Activated naive CD4-positive, alpha-beta T cell treated with Interleukin-2 at 50 U/mL for 16 hours (primary cell): ENCODE data around the gene ACAD10.
"Not testable (repeated sequence)": the region's sequence is repeated elsewhere in the genome, so short reads cannot be mapped to it uniquely, and the experiment has no call there.

ENCODE experiments used
- DNase-seq: peaks from one replicate; pipeline ENCODE4 v3.0.0-alpha.2; 2020

The ACAD10 gene

DNA sequence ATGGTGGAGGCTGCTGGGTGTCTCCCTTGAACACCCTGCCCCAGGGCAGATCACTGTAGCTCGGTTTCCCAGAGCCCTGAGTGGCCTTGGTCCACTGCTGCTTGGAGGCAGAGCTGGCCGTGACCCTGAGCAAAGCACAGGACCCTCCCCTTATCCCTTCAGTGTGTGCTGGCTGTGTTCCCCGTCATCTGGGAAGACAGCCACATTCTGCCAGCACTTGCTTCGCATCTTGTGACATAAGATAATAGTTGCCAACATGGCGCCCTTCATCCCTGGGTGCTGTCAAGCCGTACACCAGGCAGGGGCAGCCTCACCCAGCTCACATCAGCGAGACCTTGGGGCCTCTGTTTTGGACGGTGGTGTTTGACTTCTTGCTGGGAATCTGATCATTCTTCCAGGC, 68.8 kb downstream of the ACAD10 start:
- no peak for DNase-seq

- DNase-seq, result no peak
Observed at GRCh38 chr12:111756196-111756595, 70.3 kb downstream of the ACAD10 start.

DNA sequence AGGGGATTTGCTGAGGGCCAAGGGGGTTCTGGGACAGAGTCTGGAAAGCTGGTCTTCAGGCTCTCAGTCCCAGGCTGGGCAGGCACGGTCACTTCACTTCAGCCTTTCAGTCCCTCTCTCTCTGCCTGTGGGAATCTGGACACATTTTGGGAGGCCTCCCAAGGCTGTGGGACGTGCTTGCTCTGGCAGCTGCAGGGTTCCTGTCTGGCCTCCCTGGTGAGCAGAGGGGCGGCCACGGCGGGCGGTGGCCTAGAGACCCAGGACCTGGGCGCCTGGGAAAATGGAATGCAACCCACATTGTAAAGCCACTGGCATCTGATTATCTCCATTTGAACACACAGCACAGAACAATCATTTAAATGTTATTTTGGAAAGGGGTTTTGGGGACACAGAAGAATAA, 70.8 kb downstream of the ACAD10 start:
- DNase-seq, result no peak

DNA sequence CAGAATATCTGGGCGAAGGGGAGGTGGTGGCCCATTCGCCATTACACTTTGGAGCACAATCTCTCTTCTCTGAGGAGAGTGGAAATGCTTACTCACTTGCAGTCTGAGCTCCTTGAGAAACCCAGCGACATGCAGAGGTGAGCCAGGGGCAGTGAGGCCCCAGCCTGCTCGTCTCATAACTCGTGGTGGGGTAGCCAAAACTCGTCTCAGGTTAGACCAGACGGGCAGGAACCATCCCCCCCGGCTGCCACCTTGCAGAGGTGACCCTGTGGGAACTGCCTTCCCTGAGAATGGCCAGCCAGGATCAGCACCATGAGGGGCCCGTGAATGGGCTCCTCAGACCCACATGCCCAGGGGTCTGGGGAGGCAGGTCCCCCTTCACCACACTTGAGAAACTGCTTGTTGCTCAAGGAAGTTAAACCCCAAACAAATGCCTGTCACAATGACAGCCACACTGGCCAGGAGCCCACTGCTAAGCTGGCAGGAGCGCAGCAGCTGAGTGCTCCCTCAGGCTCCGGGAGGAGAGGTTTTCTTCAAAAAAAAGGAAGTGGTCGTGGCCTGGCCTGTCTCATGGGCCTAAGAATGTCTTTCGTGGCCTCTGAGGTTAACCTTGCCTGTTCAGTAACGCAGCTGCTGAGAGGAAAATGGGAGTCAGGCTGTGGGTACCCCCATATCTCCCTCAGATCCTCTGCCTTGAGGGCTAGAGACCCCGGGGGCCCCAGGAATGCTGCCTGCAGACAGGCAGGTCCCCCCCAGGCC, 71.7 kb downstream of the ACAD10 start:
- no peak for DNase-seq

- no peak for DNase-seq
Observed at GRCh38 chr12:111758120-111758561, 72.3 kb downstream of the ACAD10 start.

- DNase-seq, result no peak
Observed at GRCh38 chr12:111759271-111759670, 73.4 kb downstream of the ACAD10 start.

DNA sequence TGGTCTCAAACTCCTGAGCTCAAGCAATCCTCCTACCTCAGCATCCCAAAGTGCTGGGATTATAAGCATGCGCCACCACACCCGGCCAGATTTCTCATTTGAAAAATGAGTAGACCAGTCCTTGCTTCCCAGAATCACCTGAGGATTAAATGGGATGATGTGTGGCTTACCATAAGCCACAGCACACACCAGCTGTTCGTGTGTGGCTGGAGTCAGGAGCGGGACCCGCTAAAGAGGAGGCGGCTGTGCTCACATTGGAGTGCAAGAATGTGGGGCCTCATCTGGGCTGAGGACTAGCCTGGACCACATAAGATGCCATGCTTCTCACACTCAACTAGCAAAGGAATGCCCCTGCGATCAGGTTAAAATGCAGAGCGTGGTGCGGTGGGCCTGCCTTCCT, 74.1 kb downstream of the ACAD10 start:
- no peak for DNase-seq

DNA sequence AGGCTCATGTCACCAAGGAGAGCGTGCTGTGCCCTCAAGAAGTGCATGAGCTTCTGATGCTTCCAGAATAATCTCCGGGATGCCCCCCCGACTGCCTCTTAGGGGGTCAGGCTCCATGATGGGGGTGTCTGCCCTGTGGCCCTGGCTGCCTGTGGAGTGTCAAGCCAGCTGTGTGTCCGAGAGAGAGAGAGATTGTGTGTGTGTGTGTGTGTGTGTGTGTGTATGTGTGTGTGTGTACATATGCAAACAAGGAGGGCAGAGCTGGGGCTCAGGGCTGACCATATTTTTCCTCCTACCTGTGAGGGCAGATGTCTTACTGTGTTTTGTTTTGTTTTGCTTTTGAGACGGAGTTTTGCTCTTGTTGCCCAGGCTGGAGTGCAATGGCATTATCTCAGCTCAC, 75.2 kb downstream of the ACAD10 start:
- no peak for DNase-seq

GRCh38 chr12:111761706-111762105, 75.9 kb downstream of the ACAD10 start:
- DNase-seq, result no peak

GRCh38 chr12:111763552-111763951, 77.7 kb downstream of the ACAD10 start:
- not testable (repeated sequence) for DNase-seq

DNA sequence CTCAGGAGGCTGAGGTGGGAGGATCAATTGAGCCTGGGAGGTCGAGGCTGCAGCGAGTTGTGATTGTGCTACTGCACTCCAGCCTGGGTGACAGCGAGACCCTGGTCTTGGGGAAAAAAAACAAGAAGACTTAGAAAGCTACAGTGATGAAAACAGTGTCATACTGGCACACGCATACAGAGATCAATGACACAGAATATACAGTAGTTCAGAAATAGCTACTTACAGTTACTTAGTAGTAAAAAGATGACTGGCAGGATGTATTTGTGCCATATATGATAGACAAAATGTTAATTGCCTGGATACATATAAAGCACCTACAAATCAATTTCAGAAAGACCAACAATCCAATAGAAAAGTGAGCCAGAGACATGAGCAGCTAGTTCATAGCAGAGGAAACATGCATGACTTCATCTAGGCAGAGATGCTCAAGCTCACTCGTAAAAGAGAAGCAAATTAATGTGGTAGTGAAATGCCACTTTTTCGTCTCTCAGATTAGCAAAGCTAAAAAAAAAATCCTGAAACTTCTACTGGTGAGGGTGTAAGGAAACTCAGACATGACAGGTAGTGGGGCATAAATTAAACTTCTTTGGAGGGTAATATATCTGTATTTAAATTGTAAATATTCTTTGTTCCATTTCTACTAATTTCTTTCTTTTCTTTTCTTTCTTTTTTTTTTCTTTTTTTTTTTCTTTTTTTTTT, 78.4 kb downstream of the ACAD10 start:
- no peak for DNase-seq

DNA sequence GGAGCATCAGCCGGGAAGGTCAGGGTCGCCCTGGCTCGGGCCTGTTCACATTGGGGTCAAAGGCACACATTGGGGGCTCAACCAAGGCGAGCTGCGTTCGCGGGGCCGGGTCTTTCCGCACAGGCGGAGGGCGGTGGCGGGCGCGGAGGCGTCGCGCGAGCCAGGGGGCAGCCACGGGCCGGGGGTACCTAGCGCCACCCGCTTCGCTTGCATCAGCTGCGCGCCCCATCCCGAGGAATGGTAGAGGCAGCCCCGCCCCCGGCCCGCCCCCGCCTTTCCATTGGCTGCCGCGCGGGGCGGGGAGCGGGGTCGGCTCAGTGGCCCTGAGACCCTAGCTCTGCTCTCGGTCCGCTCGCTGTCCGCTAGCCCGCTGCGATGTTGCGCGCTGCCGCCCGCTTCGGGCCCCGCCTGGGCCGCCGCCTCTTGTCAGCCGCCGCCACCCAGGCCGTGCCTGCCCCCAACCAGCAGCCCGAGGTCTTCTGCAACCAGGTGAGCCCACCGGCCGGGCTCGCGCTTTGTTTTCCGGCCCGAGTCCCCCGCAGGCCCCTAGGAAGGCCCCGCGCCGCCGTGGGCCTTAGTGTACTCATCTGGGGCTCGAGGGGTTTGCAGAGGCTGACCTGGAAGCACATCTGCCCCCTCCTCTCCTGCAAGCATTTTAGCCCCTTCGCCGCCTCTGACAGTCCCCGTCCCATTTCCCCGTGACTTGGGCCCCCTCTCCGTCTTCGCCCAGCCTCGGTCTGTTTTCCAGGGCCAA, 80.9 kb downstream of the ACAD10 start, which contains the start of gene ALDH2:
Gene ALDH2 (plus strand): TSS at position 326 of the 754 bp plus-strand sequence. CDS start 50 bp downstream, at position 376.
- peak; percentile 21 for DNase-seq

DNA sequence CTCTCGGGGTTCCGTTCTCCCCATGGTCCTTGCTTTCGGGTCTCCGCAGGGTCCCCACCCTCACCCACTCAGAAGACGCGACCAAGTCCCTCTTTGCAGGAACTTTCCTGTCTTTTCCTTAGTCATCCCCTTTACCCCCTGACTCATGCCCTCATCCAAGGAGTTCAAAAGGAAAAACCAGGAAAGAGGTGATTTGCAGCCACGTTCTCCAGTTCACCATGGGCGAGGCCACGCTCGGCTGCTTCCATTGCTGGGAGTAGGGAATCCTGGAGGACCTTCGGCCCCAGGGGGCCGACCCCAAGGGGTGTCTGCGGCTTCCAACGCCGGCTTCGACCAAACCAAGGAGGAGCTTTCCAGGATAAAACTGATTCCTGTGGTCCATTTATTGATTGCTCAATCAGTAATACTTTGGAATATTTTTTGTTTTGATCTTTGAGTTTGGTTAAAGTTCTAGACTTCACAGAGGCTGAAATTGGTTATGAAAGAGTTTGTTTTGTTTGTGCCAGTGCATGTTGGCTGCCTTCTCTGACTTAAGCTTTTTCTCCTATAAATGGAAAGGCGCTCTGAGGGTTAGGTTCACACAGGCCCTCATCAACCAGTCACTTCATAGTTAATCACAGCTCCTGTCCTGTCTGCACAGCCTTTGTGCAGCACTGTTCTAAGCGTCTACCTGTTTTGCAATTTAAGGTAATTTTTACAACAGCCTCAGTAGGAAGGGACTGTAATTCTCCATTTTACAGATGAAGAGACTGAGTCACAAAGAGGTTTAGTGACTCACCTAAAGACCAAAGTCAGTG, 81.7 kb downstream of the ACAD10 start:
- DNase-seq, result no peak

DNA sequence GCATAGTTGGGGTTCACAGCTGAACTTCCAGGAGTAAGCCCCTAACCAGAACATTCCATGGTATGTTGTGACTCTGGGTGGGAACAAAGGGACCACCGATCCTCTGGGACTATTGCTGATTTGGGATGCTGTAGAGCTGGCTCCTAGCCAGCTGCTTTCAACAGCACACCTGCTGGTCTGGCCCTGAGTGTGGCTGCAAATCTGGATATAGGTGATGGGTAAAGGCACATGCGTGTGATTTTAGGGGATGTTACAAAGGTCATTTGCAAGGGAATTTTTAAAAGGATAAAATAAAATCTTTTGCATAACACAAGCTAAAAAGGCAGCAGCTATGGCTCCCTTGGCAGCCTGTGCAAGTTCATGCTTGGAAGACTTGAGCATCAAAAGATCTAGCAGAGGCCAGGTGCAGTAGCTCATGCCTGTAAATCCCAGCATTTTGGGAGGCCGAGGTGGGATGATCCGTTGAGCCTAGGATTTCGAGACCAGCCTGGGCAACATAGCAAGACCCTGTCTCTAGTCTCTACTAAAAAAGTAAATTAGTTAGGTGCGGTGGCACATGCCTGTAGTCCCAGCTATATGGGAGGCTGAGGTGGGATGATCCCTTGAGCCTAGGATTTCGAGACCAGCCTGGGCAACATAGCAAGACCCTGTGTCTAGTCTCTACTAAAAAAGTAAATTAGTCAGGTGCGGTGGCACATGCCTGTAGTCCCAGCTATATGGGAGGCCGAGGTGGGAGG, 82.5 kb downstream of the ACAD10 start:
- DNase-seq, result no peak

DNA sequence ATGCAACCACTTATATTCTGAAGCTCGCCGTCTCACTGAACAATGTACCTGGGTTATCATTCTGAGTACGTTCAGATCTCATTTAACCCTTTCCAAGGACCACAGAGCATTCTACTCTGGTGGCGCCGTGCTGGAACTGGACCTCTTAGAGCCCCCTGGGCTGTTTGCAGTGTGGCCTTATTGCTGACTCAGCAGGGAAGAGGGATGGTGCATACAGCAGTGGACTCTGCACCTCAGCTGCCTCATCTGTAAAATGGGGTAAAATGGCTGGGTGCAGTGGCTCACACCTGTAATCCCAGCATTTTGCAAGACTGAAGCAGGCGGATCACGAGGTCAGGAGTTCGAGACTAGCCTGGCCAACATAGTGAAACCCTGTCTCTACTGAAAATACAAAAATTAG, 83.7 kb downstream of the ACAD10 start:
- no peak for DNase-seq

GRCh38 chr12:111773801-111774551, 88.1 kb downstream of the ACAD10 start:
- DNase-seq, result no peak

- no peak for DNase-seq
Observed at GRCh38 chr12:111775205-111776193, 89.6 kb downstream of the ACAD10 start.

DNA sequence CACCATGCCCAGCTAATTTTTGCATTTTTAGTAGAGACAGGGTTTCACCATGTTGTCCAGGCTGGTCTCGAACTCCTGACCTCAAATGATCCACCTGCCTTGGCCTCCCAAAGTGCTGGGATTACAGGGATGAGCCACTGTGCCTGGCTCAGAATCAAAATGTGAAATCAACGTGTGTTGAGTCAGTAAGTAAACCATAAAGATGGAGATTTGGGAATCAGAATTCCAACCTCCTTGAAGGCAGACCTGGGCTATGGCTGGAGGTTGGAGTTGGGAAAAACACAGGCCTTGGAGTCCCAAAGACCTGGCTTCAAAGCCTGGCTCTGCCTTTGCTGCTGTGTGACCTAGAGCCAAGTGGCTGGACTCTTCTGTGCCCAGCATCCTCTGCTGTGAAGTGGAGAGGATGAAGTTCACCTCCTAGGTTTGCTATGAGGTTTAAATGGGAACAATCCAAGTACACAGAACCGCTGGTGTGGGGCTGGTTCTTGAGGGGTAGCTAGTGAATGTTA, 91.0 kb downstream of the ACAD10 start:
- DNase-seq, result no peak

DNA sequence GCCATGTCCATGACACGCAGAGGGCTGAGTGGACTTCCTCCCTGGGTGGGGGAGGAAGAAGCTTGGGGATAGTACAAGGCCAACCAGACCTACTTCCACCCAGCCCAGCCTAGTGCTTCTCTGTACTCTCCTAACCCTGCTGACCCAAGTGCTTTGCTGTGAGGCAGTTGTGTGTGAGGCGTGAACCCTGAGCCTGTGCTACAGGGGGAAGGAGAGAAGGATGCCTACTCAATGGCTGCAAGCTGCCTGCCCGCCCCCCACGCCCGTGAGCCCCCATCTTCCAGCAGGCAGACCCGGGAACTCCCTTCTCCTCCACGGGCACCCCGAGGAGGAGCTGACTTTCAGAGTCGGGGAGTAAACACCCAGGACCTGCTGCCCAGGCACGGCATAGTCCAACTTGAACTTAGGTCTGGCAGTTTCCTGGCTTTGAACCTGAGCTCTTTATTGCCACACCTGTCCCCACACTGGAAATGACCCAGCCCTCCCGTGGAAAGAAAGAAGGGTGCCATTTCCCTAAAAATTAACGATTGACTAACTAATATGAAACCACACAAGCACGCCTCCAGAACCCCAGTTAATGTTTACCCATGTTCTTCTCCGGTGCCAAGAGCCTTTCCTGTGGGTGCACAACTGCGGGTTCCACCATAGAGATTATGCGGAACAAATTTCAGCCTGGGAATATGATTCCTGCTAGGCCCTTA, 91.6 kb downstream of the ACAD10 start:
- no peak for DNase-seq
